HCT116 (cell line): Measurements from ENCODE around the gene AKR1A1.

ENCODE experiments used
- ATF3 ChIP-seq: IDR thresholded peaks from 2 replicates; pipeline ENCODE4 v1.6.1; 2012
- CTCF ChIP-seq, 3 experiments: fragments of 200-600 bp in 1 of 3; sonication (generic) in 1 of 3; IDR thresholded peaks in 2 of 3; conservative IDR thresholded peaks in 1 of 3; 2 replicates each; pipeline ENCODE4 v1.5.1; 2012 to 2017; ENCODE audit warnings: low read depth in 2 of 3, low read length in 2 of 3, antibody characterized with exemption in 1 of 3, borderline replicate concordance in 1 of 3, control low read depth in 1 of 3, mild to moderate bottlenecking in 1 of 3, mixed read lengths in 1 of 3, mixed run types in 1 of 3, moderate library complexity in 1 of 3; ENCODE audit not compliant: insufficient read depth in 1 of 3
- EGR1 ChIP-seq: IDR thresholded peaks from 2 replicates; pipeline ENCODE4 v1.6.1; 2012; ENCODE audit warnings: low read depth
- EZH2 ChIP-seq: fragments of 200-600 bp; sonication (generic); IDR thresholded peaks from 2 replicates; pipeline ENCODE4 v1.6.1; 2017; ENCODE audit warnings: antibody characterized with exemption, mixed run types
- POLR2A ChIP-seq: IDR thresholded peaks from 2 replicates; pipeline ENCODE4 v1.7.0; 2011; ENCODE audit warnings: borderline replicate concordance; ENCODE audit not compliant: insufficient read depth, insufficient read length; ENCODE audit errors: extremely low read depth
- RAD21 ChIP-seq: IDR thresholded peaks from 2 replicates; pipeline ENCODE4 v1.6.1; 2012; ENCODE audit warnings: low read depth, mild to moderate bottlenecking
- SP1 ChIP-seq: IDR thresholded peaks from 2 replicates; pipeline ENCODE4 v1.6.1; 2012; ENCODE audit warnings: low read depth

- no peak for TF ChIP-seq EZH2
- TF ChIP-seq CTCF (IDR thresholded peaks at IDR 0.05 in 2 of 3, conservative IDR thresholded peaks at IDR 0.05 in 1 of 3; ENCODE audit: borderline replicate concordance in 1 of 3, insufficient read depth in 1 of 3, low read depth in 2 of 3, low read length in 2 of 3): no peak
- no peak for TF ChIP-seq RAD21
- TF ChIP-seq ATF3: no peak
- TF ChIP-seq EGR1: no peak
- TF ChIP-seq SP1: no peak
- TF ChIP-seq POLR2A: no peak
These were observed 1.1 kb downstream of the AKR1A1 start for GRCh38 chr1:45551684-45552083.
